ENCODE measurements around the gene PRKN.

PRKN gene

DNA sequence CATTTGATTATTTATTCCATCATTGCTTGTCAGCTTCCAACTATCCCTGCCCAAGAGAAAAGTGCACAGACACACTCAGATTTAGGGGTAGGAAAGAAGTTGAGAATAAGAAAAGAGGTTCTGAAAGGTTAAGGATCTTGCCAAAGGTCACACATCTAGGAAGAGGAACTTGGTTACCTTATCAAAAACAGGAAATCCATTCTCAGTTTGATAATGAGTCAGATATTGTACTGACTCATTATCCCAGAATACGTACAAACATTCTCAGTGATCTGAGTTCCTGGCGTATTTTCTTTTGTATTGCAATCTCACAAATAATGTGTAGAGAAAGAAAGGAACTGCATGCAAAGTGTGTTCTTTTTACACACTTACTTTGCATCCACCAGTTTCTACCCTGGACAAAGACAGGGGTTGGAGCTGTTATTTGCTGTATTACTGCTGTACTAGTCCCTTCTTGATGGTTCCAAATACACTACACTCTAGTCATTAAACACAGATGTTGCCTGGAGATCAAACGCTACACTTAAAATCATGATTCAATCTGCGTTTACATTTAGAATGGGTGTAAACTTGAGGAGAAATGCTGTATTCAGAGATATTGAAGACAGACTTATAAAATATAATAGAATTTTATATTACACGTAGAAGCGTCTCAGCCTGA lies 545.7 kb downstream of the PRKN start:
- DNase-seq (ENCODE audit: low read depth) = peak; percentile 18

GRCh38 chr6:162181111-162181510 lies 546.5 kb downstream of the PRKN start:
- no peak for DNase-seq (ENCODE audit: low read depth)

DNA sequence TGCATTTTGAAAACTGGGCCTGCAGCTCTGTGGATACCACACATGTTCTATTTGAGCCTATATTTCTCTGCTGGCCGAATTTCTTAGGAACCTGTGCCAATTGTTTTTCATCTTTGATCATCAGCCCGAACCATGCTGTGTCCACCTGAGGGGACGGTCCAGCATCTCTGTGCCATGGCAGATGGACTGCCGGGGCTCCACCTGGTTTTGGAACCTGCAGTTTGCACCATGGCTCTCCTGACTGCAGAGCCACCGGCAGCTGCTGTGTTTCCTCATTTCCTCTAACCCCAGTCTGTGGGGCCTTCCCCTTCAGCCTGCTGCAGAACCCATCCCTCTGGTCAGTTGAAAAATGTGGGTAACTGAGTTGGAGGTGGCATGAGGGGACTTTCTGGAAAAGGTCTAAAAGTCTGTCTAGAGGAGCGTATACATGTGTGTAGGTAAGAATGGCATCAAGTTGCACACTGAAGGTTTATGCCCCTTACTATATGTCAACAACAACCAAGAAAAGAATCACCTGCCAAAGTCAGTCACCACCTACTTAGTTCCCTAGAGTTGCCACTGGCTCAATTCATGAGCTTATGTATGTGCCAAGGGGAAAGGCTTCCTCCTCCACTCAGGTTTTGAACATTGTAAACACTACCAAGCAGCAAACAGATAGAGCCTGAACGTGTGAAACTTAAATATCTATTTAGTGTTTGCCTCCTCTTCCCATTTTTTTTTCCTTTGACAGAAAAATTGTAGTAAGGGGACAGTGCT lies 548.2 kb downstream of the PRKN start:
- no peak for DNase-seq (ENCODE audit: low read depth)

DNA sequence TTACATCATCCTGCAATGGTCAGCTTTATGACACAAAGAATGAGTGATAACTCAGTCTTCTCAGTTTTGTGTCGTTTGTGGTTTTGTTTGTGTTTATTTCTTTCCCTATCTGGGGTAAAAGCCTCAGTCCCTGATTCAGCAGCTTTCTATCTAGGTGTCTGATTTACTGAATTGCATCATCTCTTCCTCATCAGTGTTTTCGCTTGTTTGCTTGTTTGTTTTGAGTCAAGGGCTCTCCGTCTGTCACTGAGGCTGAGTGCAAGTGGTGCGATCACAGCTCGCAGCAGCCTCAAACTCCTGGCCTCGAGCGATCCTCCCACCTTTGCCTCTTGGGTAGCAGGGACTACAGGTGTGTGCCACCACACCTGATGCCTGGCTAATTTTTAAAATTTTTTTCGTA lies 548.9 kb downstream of the PRKN start:
- DNase-seq (ENCODE audit: low read depth) = no peak

GRCh38 chr6:162178266-162178665 lies 549.3 kb downstream of the PRKN start:
- DNase-seq (ENCODE audit: low read depth) = no peak

DNA sequence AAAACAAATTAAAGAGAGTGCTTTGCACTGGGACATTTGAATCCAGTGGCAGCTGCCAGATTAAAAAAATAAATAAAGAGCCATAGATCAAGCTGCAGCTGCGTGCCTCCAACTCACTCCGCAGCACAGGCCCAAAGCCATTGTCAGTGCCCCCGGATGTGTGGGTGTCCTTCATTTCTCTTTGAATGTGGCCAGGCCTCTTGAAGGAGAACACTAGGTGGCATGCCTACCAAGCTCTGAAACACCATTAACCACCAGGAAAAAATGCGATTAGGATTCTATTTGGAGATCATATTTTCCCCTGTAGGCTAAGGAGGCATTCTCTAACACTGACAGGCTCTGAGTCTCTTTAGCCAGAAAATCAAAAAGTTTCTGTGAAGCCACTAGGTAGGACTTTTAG lies 549.8 kb downstream of the PRKN start:
- peak; percentile 3 for DNase-seq (ENCODE audit: low read depth)

DNA sequence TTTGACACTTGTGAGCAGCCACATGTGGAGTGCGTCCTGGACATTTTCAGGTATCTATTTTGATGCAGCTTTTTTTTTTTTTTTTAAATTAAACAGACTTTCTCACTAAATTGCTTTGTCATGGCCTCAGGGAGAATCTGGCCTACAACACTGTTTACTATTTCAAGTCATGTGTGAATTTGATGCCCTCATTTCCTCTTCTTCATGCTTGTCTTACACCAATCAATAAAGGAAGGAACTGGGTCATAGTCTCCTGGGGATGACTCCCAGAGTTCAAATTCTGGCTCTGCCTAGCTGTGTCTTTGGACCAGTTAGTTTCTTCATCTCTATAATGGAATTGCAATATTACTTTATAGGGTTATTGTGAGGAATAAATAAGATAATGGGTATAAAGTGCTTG lies 554.1 kb downstream of the PRKN start:
- no peak for DNase-seq (ENCODE audit: low read depth)

DNA sequence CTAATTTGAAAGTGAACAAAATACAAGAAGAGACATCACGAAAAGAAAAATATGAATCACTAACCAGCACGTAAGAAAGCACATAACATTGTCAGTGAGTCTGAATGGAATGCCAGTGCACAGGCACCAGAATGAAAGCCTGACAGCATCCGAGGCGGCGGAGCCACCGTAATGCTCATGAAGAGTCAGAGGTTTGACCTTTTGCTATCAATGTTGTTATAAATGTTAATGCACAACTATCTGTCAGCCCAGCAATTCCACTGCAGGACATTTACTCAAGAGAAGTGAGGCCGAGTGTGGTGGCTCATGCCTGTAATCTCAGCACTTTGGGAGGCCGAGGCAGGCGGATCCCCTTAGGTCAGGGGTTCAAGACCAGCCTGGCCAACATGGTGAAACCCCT lies 562.1 kb downstream of the PRKN start:
- DNase-seq (ENCODE audit: low read depth) = no peak

DNA sequence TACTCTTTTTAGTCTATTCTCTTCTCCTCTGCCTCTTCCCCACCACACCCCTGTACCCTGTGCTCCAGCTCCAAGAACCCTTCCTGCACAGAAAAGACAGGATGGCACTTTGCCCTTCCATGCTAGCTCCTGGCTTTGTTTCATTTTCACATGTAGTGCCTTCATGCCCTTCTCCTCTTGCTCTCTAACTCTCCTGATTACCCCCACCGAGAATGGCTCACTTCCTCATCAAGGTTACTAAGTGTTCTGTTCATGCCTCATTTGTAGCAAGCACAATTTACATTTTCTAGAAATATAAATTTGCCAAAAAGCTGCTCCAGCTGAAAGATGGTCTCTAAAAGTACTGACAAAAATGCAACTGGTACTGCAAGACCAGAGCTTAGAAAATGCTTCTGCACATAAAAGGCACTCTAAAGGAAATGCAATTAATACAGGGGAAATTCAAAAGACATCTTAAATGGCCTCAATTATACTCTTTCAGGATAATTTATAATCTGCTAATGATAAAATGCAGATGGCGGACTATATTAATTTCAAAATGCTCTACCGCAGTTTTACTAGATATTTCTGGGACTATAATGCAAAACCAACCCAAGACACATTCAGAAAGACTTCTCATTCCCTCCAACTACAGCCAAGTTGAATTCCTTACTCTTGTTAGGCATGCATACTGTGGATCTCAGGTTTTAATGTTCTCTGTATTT lies 570.2 kb downstream of the PRKN start:
- no peak for DNase-seq (ENCODE audit: low read depth)

DNA sequence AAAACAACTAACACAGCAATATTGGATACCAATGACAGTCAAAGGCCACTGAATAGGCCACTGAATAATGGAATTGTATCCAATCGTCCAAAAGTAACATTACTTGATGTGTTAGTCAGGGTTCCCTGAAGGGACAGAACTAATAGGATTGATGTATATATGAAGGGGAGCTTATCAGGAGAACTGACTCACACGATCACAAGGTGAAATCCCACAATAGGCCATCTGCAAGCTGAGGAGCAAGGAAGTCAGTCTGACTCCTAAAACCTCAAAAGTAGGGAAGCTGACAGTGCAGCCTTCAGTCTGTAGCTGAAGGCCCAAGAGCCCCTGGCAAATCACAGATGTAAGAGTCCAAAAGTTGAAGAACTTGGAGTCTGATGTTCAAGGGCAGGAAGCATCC lies 571.4 kb downstream of the PRKN start:
- DNase-seq (ENCODE audit: low read depth) = peak; percentile 7

GRCh38 chr6:162154930-162155329 lies 572.6 kb downstream of the PRKN start:
- no peak for DNase-seq (ENCODE audit: low read depth)

DNA sequence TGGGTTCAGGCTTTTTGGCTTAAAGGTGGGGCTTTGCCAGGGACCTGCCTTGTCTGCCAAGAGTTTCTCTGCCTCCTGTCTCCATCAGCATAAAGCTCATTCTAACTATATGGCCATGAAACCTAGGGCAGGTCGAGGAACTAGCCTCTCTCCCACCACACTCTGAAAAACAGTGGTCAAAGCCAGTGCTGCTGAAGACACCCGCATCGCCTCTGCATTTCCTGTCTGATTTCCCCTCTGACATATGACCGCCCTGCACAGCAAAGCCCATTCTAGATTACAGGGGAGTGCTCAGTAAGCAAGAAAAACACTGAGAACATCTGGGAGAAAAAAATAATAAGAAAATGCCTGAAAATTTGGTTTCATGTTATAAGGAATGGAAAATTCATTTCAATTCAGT lies 573.6 kb downstream of the PRKN start:
- DNase-seq (ENCODE audit: low read depth) = no peak

DNA sequence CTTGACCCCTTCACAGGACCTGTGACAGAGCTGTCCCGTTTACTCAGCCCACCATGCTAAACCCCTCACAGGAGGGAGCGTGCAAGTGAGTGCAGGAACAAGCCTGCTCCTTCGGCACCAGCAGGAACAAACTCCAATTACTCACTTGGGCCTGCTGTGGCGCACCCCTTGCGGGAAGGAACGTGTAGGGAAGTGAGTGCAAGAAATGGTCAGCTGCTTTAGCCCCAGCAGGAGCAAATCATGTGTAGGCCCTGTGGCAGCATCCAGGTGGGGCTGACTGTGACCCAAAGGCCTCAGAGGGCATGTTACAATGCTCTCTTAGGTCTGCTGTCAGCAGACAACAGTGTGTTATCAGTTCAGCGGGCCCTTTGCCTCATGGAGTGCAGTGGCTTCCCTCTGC lies 574.4 kb downstream of the PRKN start:
- no peak for DNase-seq (ENCODE audit: low read depth)

DNA sequence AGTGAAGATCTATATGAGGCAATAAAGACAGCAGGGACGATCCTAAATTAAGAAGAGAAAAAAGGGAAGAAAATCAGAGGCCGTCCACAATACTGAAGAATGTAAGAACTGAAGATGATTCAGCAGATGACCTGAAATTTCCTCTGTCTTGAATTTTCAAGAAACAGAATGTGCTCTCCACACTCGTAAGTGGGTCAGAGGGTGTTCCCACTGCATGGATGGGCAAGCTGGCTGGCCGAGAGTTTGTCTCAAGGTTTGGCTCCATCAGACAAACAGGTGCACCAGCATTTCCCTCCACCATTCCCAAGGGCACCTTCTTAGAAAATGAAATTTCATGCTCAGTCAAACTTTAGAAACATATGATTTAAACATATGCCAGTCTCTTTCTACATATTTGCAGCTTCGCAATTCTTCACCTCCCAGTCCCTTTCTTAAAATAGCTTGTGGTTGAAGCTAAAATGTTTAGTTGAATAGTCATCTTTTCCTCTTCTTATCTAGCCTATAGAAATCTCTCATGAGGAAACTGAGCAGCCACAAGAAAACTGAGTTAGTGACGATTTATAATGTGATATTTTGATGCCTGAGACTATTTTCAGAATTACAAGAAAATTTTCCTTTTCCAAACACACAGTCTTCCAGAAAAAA lies 576.4 kb downstream of the PRKN start:
- DNase-seq (ENCODE audit: low read depth) = peak; percentile 16

DNA sequence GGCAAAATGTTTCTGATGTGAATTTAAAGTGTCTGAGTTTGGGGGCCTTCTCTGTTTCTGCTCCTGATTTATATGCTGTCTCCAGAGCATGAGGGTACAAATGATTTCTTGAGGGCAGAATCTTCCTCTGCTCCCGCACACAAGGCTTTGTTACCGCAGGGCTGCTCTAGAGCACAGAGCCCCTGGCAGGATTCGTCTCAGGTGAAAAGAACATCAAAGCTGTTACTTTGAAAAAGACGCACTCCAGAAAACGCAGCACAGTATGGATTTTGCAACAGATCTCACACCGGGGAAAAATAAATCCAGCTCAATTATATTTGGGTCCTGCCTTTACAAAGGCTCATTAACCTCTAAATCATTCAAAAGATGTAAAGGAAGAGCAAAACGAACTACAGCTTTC lies 577.3 kb downstream of the PRKN start:
- no peak for DNase-seq (ENCODE audit: low read depth)

- DNase-seq (ENCODE audit: low read depth) = no peak
Measured at GRCh38 chr6:162149786-162150185, 577.8 kb downstream of the PRKN start.

- DNase-seq (ENCODE audit: low read depth) = no peak
Measured at GRCh38 chr6:162147805-162148204, 579.8 kb downstream of the PRKN start.

- no peak for DNase-seq (ENCODE audit: low read depth)
Measured at GRCh38 chr6:162147281-162147680, 580.3 kb downstream of the PRKN start.

GRCh38 chr6:162140251-162140852 lies 587.2 kb downstream of the PRKN start:
- no peak for DNase-seq (ENCODE audit: low read depth)

DNA sequence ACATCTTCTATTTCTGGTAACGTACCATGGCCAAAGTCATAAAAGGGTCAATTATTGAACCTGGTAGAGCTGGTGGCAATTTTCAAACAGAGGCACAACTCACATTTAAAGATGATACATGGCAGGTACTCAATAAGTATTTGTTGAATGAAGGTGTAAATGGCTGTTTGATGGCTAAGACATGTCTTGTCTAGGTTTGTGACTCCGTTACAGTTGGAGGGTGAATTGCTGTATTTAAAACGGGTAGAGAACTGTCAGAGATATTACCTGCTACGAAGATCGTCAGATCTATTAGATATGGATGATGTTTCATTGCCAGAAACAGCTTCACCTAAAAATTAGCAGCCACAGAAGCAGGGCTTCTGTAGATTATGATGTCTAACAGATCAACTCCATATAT lies 601.9 kb downstream of the PRKN start:
- DNase-seq (ENCODE audit: low read depth) = no peak

- DNase-seq (ENCODE audit: low read depth) = no peak
Measured at GRCh38 chr6:162124710-162125435, 602.7 kb downstream of the PRKN start.

DNA sequence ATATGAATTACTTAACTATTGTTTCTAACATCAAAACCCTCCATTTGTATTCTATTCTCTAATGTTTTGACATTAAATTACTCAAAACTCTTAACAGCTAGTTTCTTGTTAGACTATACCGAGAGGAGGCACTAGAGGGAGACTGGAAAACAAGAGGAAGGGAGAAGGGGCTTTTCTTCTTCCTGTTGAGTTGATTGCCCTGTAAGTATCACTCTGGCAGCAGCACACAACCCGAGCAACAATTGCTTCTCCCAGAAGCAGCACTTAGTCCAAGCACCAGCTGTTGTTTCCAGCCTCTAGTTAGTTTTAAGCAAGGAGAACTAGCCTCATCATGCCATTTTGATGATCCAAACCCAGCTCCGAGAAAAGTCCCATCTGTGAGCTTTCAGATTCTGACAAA lies 603.8 kb downstream of the PRKN start:
- DNase-seq (ENCODE audit: low read depth) = peak; percentile 8

Data from iris pigment epithelial cell (primary cell).